Stimulated activated memory B cell treated with anti-CD40 and anti-IgM and Interleukin-4, amounts not matched to agents 10 μg/mL and 1 μg/mL and 100 μg/mL, for 72 hours (primary cell): ENCODE data around the gene ETS1.

Source experiments
- ATAC-seq: fragments of 150-1000 bp; cut with Tn5 transposase; 2 replicates; pipeline ENCODE4 v1.10.0; 2021
- H3K27ac Mint-ChIP-seq: one replicate; pipeline ENCODE4 v1.8.0; 2022; ENCODE audit warnings: mild to moderate bottlenecking, mixed read lengths
- H3K27me3 Mint-ChIP-seq: one replicate; pipeline ENCODE4 v1.8.0; 2022; ENCODE audit warnings: mixed read lengths
- H3K36me3 Mint-ChIP-seq: one replicate; pipeline ENCODE4 v1.8.0; 2022; ENCODE audit warnings: mixed read lengths
- H3K4me1 Mint-ChIP-seq: one replicate; pipeline ENCODE4 v1.8.0; 2022; ENCODE audit warnings: mixed read lengths
- H3K4me3 Mint-ChIP-seq: one replicate; pipeline ENCODE4 v1.8.0; 2022; ENCODE audit warnings: mild to moderate bottlenecking, moderate library complexity, mixed read lengths
- H3K9me3 Mint-ChIP-seq: one replicate; pipeline ENCODE4 v1.8.0; 2022; ENCODE audit warnings: mixed read lengths

The ETS1 gene

GRCh38 chr11:128504486-128504885 is 82.9 kb downstream of the ETS1 start:
- H3K36me3 Mint-ChIP-seq: peaks cover 55% of the 10 kb centered on the region

GRCh38 chr11:128503245-128503991 is 83.9 kb downstream of the ETS1 start:
- Mint-ChIP-seq H3K9me3 (no peaks in the 10 kb centered on the region), H3K36me3 (peaks cover 56% of the 10 kb centered on the region), H3K4me1 (peaks cover 99% of the 10 kb centered on the region), H3K27ac (peak overlapping the region; percentile 87), H3K27me3 (no peaks in the 10 kb centered on the region), H3K4me3 (no peak overlapping the region)
- no peak for ATAC-seq

More at GRCh38 chr11:128504486-128504885, 82.9 kb downstream of the ETS1 start:
- Mint-ChIP-seq H3K9me3 (no peaks in the 10 kb centered on the region), H3K4me1 (peaks cover 99% of the 10 kb centered on the region), H3K4me3 (no peak overlapping the region), H3K27ac (peak overlapping the region; percentile 87), H3K27me3 (no peaks in the 10 kb centered on the region)
- ATAC-seq: no peak

GRCh38 chr11:128502726-128503125 is 84.6 kb downstream of the ETS1 start:
- Mint-ChIP-seq H3K4me1 (peaks cover 97% of the 10 kb centered on the region), H3K9me3 (no peaks in the 10 kb centered on the region), H3K36me3 (peaks cover 56% of the 10 kb centered on the region), H3K27ac (peak overlapping the region; percentile 87), H3K4me3 (peak overlapping the region; percentile 5), H3K27me3 (no peaks in the 10 kb centered on the region)
- ATAC-seq: no peak

- Mint-ChIP-seq H3K4me1 (peaks cover 97% of the 10 kb centered on the region), H3K9me3 (no peaks in the 10 kb centered on the region), H3K36me3 (peaks cover 53% of the 10 kb centered on the region), H3K27me3 (no peaks in the 10 kb centered on the region), H3K4me3 (peak overlapping the region; percentile 32), H3K27ac (peak overlapping the region; percentile 87)
- no peak for ATAC-seq
These were observed 85.5 kb downstream of the ETS1 start for GRCh38 chr11:128501632-128502549.

- H3K9me3 Mint-ChIP-seq: no peaks in the 10 kb centered on the region
- H3K4me3 Mint-ChIP-seq: peak overlapping the region; percentile 22
- peaks cover 47% of the 10 kb centered on the region for H3K36me3 Mint-ChIP-seq
- no peaks in the 10 kb centered on the region for H3K27me3 Mint-ChIP-seq
- H3K4me1 Mint-ChIP-seq: peaks cover 97% of the 10 kb centered on the region
- H3K27ac Mint-ChIP-seq: peak overlapping the region; percentile 87
- no peak for ATAC-seq
These were observed 86.3 kb downstream of the ETS1 start for GRCh38 chr11:128501008-128501407.

- peaks cover 48% of the 10 kb centered on the region for H3K36me3 Mint-ChIP-seq
- H3K4me1 Mint-ChIP-seq: peaks cover 97% of the 10 kb centered on the region
- no peaks in the 10 kb centered on the region for H3K9me3 Mint-ChIP-seq
- no peak overlapping the region for H3K4me3 Mint-ChIP-seq
- ATAC-seq: no peak
- H3K27ac Mint-ChIP-seq: peak overlapping the region; percentile 87
- no peaks in the 10 kb centered on the region for H3K27me3 Mint-ChIP-seq
These were observed 86.9 kb downstream of the ETS1 start for GRCh38 chr11:128500493-128500892.

- H3K27ac Mint-ChIP-seq: peak overlapping the region; percentile 87
- ATAC-seq: no peak
- peaks cover 97% of the 10 kb centered on the region for H3K4me1 Mint-ChIP-seq
- peaks cover 46% of the 10 kb centered on the region for H3K36me3 Mint-ChIP-seq
- H3K4me3 Mint-ChIP-seq: peak overlapping the region; percentile 52
- H3K27me3 Mint-ChIP-seq: no peaks in the 10 kb centered on the region
- no peaks in the 10 kb centered on the region for H3K9me3 Mint-ChIP-seq
These were observed 87.6 kb downstream of the ETS1 start for GRCh38 chr11:128499613-128500253.

GRCh38 chr11:128498721-128499245 is 88.6 kb downstream of the ETS1 start:
- H3K9me3 Mint-ChIP-seq: no peaks in the 10 kb centered on the region
- H3K4me3 Mint-ChIP-seq: no peak overlapping the region
- no peak for ATAC-seq
- H3K4me1 Mint-ChIP-seq: peaks cover 94% of the 10 kb centered on the region
- peak overlapping the region; percentile 87 for H3K27ac Mint-ChIP-seq
- H3K36me3 Mint-ChIP-seq: peaks cover 44% of the 10 kb centered on the region
- H3K27me3 Mint-ChIP-seq: no peaks in the 10 kb centered on the region

GRCh38 chr11:128497776-128498095 is 89.6 kb downstream of the ETS1 start:
- H3K9me3 Mint-ChIP-seq: no peaks in the 10 kb centered on the region
- H3K27ac Mint-ChIP-seq: peak overlapping the region; percentile 92
- H3K4me1 Mint-ChIP-seq: peaks cover 92% of the 10 kb centered on the region
- H3K4me3 Mint-ChIP-seq: peak overlapping the region; percentile 46
- H3K27me3 Mint-ChIP-seq: no peaks in the 10 kb centered on the region
- H3K36me3 Mint-ChIP-seq: peaks cover 44% of the 10 kb centered on the region
- no peak for ATAC-seq

- Mint-ChIP-seq H3K4me3 (peak overlapping the region; percentile 46), H3K4me1 (peaks cover 92% of the 10 kb centered on the region), H3K36me3 (peaks cover 44% of the 10 kb centered on the region), H3K27ac (peak overlapping the region; percentile 92), H3K27me3 (no peaks in the 10 kb centered on the region), H3K9me3 (no peaks in the 10 kb centered on the region)
- peak; percentile 92 for ATAC-seq
These were observed 90.1 kb downstream of the ETS1 start for GRCh38 chr11:128497061-128497775.

GRCh38 chr11:128496692-128497060 is 90.7 kb downstream of the ETS1 start:
- Mint-ChIP-seq H3K9me3 (no peaks in the 10 kb centered on the region), H3K36me3 (peaks cover 39% of the 10 kb centered on the region), H3K27me3 (no peaks in the 10 kb centered on the region), H3K4me1 (peaks cover 92% of the 10 kb centered on the region), H3K27ac (peak overlapping the region; percentile 92), H3K4me3 (peak overlapping the region; percentile 46)
- peak; percentile 51 for ATAC-seq

- Mint-ChIP-seq H3K27ac (peak overlapping the region; percentile 92), H3K9me3 (no peaks in the 10 kb centered on the region), H3K4me1 (peaks cover 92% of the 10 kb centered on the region), H3K4me3 (peak overlapping the region; percentile 46), H3K36me3 (peaks cover 39% of the 10 kb centered on the region), H3K27me3 (no peaks in the 10 kb centered on the region)
- ATAC-seq: no peak
These were observed 91.1 kb downstream of the ETS1 start for GRCh38 chr11:128496249-128496648.

GRCh38 chr11:128494418-128495332 is 92.7 kb downstream of the ETS1 start:
- H3K27ac Mint-ChIP-seq: peak overlapping the region; percentile 92
- H3K4me1 Mint-ChIP-seq: peaks cover 90% of the 10 kb centered on the region
- H3K9me3 Mint-ChIP-seq: no peaks in the 10 kb centered on the region
- peak overlapping the region; percentile 11 for H3K4me3 Mint-ChIP-seq
- H3K36me3 Mint-ChIP-seq: peaks cover 37% of the 10 kb centered on the region
- no peaks in the 10 kb centered on the region for H3K27me3 Mint-ChIP-seq
- ATAC-seq: peak; percentile 53

GRCh38 chr11:128493570-128493965 is 93.8 kb downstream of the ETS1 start:
- H3K27me3 Mint-ChIP-seq: no peaks in the 10 kb centered on the region
- ATAC-seq: no peak
- H3K27ac Mint-ChIP-seq: peak overlapping the region; percentile 80
- H3K9me3 Mint-ChIP-seq: no peaks in the 10 kb centered on the region
- no peak overlapping the region for H3K4me3 Mint-ChIP-seq
- H3K36me3 Mint-ChIP-seq: peaks cover 45% of the 10 kb centered on the region
- H3K4me1 Mint-ChIP-seq: peaks cover 89% of the 10 kb centered on the region
